ENCODE measurements around the gene MPDU1. TPM values are rescaled to one million over a fixed set of nuclear protein-coding genes. Genes with fewer than 3 reads are reported as not detected.

The MPDU1 gene
- total and polyA plus RNA-seq, 2 of the 13 experiments (the other 11 are each of a cell fraction or from before 2014, with no cell fraction given): 112 to 167 TPM

- no peak for TF ChIP-seq MTA1 (CRISPR knock-in tag; IDR thresholded peaks at IDR 0.05; ENCODE audit: borderline replicate concordance)
- no peak for TF ChIP-seq ZNF704 (CRISPR knock-in tag; IDR thresholded peaks at IDR 0.05; ENCODE audit: borderline replicate concordance)
- TF ChIP-seq, protein P1, sequence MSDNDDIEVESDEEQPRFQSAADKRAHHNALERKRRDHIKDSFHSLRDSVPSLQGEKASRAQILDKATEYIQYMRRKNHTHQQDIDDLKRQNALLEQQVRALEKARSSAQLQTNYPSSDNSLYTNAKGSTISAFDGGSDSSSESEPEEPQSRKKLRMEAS (IDR thresholded peaks at IDR 0.05): peak; percentile 96
- TF ChIP-seq, protein P2, sequence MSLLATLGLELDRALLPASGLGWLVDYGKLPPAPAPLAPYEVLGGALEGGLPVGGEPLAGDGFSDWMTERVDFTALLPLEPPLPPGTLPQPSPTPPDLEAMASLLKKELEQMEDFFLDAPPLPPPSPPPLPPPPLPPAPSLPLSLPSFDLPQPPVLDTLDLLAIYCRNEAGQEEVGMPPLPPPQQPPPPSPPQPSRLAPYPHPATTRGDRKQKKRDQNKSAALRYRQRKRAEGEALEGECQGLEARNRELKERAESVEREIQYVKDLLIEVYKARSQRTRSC (CRISPR knock-in tag; IDR thresholded peaks at IDR 0.05; ENCODE audit: low read depth): no peak
- TF ChIP-seq, protein P3, sequence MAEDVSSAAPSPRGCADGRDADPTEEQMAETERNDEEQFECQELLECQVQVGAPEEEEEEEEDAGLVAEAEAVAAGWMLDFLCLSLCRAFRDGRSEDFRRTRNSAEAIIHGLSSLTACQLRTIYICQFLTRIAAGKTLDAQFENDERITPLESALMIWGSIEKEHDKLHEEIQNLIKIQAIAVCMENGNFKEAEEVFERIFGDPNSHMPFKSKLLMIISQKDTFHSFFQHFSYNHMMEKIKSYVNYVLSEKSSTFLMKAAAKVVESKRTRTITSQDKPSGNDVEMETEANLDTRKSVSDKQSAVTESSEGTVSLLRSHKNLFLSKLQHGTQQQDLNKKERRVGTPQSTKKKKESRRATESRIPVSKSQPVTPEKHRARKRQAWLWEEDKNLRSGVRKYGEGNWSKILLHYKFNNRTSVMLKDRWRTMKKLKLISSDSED (CRISPR knock-in tag; IDR thresholded peaks at IDR 0.05): no peak
- no peak for TF ChIP-seq GATA4 (IDR thresholded peaks at IDR 0.05; ENCODE audit: borderline replicate concordance, low read depth)
- TF ChIP-seq ZKSCAN5 (CRISPR knock-in tag; IDR thresholded peaks at IDR 0.05): no peak
- TF ChIP-seq EP300 (IDR thresholded peaks at IDR 0.05; ENCODE audit: low read depth in 2 of 2, low read length in 2 of 2): peak; percentile 41 to 84; a peak in 3 of 4 replicates
- TF ChIP-seq EP300 (CRISPR knock-in tag; IDR thresholded peaks at IDR 0.05; ENCODE audit: borderline replicate concordance): peak; percentile 44; the same call in 1 of the 2 replicates
- no peak for TF ChIP-seq SNRNP70 (IDR thresholded peaks at IDR 0.05; ENCODE audit: low read depth, low read length)
- TF ChIP-seq, protein P4, sequence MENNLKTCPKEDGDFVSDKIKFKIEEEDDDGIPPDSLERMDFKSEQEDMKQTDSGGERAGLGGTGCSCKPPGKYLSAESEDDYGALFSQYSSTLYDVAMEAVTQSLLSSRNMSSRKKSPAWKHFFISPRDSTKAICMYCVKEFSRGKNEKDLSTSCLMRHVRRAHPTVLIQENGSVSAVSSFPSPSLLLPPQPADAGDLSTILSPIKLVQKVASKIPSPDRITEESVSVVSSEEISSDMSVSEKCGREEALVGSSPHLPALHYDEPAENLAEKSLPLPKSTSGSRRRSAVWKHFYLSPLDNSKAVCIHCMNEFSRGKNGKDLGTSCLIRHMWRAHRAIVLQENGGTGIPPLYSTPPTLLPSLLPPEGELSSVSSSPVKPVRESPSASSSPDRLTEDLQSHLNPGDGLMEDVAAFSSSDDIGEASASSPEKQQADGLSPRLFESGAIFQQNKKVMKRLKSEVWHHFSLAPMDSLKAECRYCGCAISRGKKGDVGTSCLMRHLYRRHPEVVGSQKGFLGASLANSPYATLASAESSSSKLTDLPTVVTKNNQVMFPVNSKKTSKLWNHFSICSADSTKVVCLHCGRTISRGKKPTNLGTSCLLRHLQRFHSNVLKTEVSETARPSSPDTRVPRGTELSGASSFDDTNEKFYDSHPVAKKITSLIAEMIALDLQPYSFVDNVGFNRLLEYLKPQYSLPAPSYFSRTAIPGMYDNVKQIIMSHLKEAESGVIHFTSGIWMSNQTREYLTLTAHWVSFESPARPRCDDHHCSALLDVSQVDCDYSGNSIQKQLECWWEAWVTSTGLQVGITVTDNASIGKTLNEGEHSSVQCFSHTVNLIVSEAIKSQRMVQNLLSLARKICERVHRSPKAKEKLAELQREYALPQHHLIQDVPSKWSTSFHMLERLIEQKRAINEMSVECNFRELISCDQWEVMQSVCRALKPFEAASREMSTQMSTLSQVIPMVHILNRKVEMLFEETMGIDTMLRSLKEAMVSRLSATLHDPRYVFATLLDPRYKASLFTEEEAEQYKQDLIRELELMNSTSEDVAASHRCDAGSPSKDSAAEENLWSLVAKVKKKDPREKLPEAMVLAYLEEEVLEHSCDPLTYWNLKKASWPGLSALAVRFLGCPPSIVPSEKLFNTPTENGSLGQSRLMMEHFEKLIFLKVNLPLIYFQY (CRISPR knock-in tag; IDR thresholded peaks at IDR 0.05; ENCODE audit: borderline replicate concordance): peak; percentile 40; the same call in 1 of the 2 replicates
- peak; percentile 60 for TF ChIP-seq BCL6 (CRISPR knock-in tag; IDR thresholded peaks at IDR 0.05)
- no peak for TF ChIP-seq RORA (CRISPR knock-in tag; IDR thresholded peaks at IDR 0.05)
- TF ChIP-seq PRMT3 (CRISPR knock-in tag; IDR thresholded peaks at IDR 0.05; ENCODE audit: borderline replicate concordance, low read depth): peak; percentile 21; the same call in 1 of the 2 replicates
- peak; percentile 39; the same call in 1 of the 2 replicates for TF ChIP-seq FOSL2 (CRISPR knock-in tag; IDR thresholded peaks at IDR 0.05)
- TF ChIP-seq ZNF317 (CRISPR knock-in tag; IDR thresholded peaks at IDR 0.05): no peak
- TF ChIP-seq TFAP4 (IDR thresholded peaks at IDR 0.05; ENCODE audit: borderline replicate concordance, low read depth): no peak
- TF ChIP-seq ZNF737 (CRISPR knock-in tag; IDR thresholded peaks at IDR 0.05; ENCODE audit: borderline replicate concordance): no peak
- TF ChIP-seq ZNF432 (CRISPR knock-in tag; IDR thresholded peaks at IDR 0.05; ENCODE audit: borderline replicate concordance): no peak
- TF ChIP-seq ZNF776 (CRISPR knock-in tag; IDR thresholded peaks at IDR 0.05): no peak
- peak; percentile 53; the same call in 1 of the 2 replicates for TF ChIP-seq ZNF768 (CRISPR knock-in tag; IDR thresholded peaks at IDR 0.05)
Measured at GRCh38 chr17:7573324-7574080, 10.2 kb upstream of the MPDU1 start (continued).

All from HepG2 (cell line).